Raji (cell line): ENCODE measurements around the gene AKAP7.

Source experiments
- POLR2A ChIP-seq: IDR thresholded peaks from 2 replicates; pipeline ENCODE4 v1.6.1; 2011; ENCODE audit warnings: low read depth, low read length, control low read depth; ENCODE audit not compliant: insufficient read depth

Gene AKAP7

GRCh38 chr6:131251590-131252199 lies 116.4 kb downstream of the AKAP7 start:
- no peak for TF ChIP-seq POLR2A

- TF ChIP-seq POLR2A, result no peak
Measured at GRCh38 chr6:131255434-131255833, 120.2 kb downstream of the AKAP7 start.

- TF ChIP-seq POLR2A, result no peak
Measured at GRCh38 chr6:131255911-131256310, 120.6 kb downstream of the AKAP7 start.

- TF ChIP-seq POLR2A, result no peak
Measured at GRCh38 chr6:131257104-131257503, 121.8 kb downstream of the AKAP7 start.

- no peak for TF ChIP-seq POLR2A
Measured at GRCh38 chr6:131258010-131258652, 122.9 kb downstream of the AKAP7 start.

- TF ChIP-seq POLR2A, result no peak
Measured at GRCh38 chr6:131258816-131259476, 123.7 kb downstream of the AKAP7 start.

GRCh38 chr6:131262060-131262459 lies 126.8 kb downstream of the AKAP7 start:
- TF ChIP-seq POLR2A, result no peak

- TF ChIP-seq POLR2A, result no peak
Measured at GRCh38 chr6:131265939-131266338, 130.7 kb downstream of the AKAP7 start.

GRCh38 chr6:131268303-131268702 lies 133.0 kb downstream of the AKAP7 start:
- TF ChIP-seq POLR2A, result no peak

- TF ChIP-seq POLR2A, result no peak
Measured at GRCh38 chr6:131269565-131270391, 134.5 kb downstream of the AKAP7 start.

- TF ChIP-seq POLR2A, result no peak
Measured at GRCh38 chr6:131270534-131270933, 135.3 kb downstream of the AKAP7 start.

- TF ChIP-seq POLR2A, result no peak
Measured at GRCh38 chr6:131275273-131275672, 140.0 kb downstream of the AKAP7 start.

- no peak for TF ChIP-seq POLR2A
Measured at GRCh38 chr6:131277591-131277990, 142.3 kb downstream of the AKAP7 start.

- no peak for TF ChIP-seq POLR2A
Measured at GRCh38 chr6:131281471-131282270, 146.4 kb downstream of the AKAP7 start.

GRCh38 chr6:131282365-131282764 lies 147.1 kb downstream of the AKAP7 start:
- no peak for TF ChIP-seq POLR2A
